Left cardiac atrium (tissue), 4 donors: ENCODE results near the gene ADGRL3. TPM values are rescaled to one million over a fixed set of nuclear protein-coding genes. Genes with fewer than 3 reads are reported as not detected.

Experiments
- ATAC-seq, 2 donors: fragments of 200-7000 bp; cut with Tn5 transposase; one replicate each; pipeline ENCODE4 v1.9.1; 2020; ENCODE audit warnings: mild to moderate bottlenecking in 2 of 2, moderate library complexity in 2 of 2
- DNase-seq: peaks from one replicate; pipeline ENCODE4 v3.0.0-alpha.2; 2020
- intact Hi-C, 2 donors: fragments of 100-400 bp; cut with DNase I; formaldehyde crosslinking; loops; one replicate each; pipeline versions ENCODE4 v1.14.1 to v1.15.1; 2022 to 2023
- total RNA-seq, 2 donors: library from RNA; stranded (reverse); fragmentation: NEBNext Ultra II Directional; extraction: Animal tissue kit (Norgen Biotek cat#: 25700); gene quantifications; one replicate each; pipeline ENCODE4 v1.2.1, GENCODE V29; 2021
- donor health status: DM: no; HTN: yes; CAD: no.
- donor health status: DM: no; HTN: yes; CAD: no; lungs with severe emphysema.
- donor health status: DM: yes; HTN: yes; CAD: no.
- donor health status: Dilated cardiomyopathy.

ADGRL3 gene
- total RNA-seq, 2 donors from 2014 or later = 3.7 to 4.9 TPM

DNA sequence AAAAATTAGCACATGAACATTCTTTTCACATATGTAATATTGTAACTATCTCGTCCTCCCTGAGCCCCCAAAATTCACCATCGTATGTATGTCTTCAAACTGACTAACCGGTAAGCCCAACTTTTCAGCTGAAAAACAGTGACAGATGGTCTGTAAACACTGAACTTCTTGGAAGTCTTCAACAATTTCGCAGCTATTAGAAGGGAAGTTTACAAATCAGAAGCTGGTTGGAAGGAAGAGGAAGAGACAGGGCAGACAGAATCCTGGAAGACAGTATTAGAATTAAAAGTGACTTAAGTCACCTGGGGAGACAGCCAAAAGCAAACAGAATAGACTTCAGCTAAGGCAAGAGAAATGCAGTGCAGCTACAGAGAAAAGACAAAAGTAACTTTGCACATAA lies 858.4 kb downstream of the ADGRL3 start:
- no peak for ATAC-seq
- DNase-seq = no peak
- intact Hi-C loops = no loop called here

DNA sequence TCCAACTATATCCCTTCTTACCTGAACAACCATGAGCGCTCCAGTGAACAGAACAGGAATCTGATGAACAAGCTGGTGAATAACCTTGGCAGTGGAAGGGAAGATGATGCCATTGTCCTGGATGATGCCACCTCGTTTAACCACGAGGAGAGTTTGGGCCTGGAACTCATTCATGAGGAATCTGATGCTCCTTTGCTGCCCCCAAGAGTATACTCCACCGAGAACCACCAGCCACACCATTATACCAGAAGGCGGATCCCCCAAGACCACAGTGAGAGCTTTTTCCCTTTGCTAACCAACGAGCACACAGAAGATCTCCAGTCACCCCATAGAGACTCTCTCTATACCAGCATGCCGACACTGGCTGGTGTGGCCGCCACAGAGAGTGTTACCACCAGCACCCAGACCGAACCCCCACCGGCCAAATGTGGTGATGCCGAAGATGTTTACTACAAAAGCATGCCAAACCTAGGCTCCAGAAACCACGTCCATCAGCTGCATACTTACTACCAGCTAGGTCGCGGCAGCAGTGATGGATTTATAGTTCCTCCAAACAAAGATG lies 870.2 kb downstream of the ADGRL3 start:
- no peak for DNase-seq
- intact Hi-C loops = no loop called here
- ATAC-seq = no peak

DNA sequence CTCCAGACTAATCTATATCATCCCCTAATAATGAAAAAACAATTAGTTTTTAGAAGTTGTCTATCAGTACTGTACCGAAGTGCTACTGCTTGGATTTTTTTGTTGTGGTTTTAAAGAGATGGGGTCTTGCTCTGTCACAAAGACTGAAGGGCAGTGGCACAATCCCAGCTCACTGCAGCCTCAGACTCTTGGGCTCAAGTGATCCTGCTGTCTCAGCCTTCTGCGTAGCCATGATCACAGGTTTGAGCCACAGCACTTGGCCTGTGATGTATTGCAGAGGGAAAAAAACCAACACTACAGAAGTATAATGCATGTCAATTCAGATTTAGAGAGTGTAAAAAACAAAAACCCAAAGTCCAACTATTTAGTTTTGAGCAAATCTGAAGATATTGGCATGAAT lies 875.0 kb downstream of the ADGRL3 start:
- intact Hi-C loops = no loop called here
- no peak for DNase-seq
- ATAC-seq = no peak

DNA sequence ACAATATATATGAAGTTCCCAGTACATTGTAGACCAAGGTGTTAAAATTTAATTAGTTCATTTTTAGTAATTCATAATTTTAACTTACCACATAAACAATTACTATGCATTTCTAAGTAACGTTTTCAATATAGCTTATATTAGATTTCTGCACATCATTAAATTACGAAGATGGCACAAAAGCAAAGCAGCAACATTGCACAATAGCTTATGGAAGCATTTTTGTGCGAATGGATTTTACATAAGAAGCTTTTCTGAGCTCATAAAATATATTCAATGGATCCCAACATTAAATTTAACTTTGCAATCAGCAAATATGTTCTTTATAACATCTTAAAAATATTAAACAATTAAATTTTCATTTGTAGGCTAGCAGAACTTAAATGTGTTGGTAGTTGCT lies 875.4 kb downstream of the ADGRL3 start:
- no peak for ATAC-seq
- DNase-seq = no peak
- intact Hi-C loops = no loop called here

DNA sequence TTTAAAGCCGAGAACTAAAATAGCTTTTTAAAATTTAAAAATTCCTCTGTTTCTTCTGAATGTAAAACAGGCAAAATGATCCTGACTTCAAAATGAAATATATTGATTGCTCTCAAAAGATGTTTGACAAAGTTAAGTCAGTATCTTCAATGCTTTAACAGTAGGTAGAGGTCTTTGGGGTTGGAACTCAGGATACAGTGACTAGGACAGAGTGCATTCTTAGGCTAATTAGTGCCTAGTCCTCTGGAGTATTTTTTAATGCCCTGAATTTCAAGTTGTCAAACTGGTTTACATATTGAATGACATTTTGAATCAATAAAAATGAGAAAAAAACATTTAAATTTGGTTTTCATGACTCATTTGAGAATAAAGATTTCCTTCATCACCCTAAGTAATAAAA lies 877.3 kb downstream of the ADGRL3 start:
- intact Hi-C loops = no loop called here
- no peak for ATAC-seq
- DNase-seq = no peak

DNA sequence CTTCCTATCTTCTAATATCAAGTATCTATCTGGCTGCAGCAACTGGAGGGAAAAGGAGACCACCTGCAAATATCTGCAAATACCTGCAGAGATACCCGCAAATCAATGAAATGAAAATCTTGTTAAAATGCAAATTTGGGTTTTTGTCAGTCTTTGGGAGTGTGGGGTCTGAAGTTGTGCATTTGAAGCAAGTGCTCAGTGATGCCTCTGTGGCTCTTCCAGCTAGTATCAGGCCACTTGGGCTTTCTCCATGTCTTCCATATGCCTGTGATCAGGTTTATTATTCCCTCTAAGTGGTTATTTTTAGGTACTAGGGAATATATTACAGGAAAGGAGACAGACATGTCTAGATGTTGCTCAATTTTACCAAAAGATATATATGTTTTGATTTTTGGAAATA lies 880.3 kb downstream of the ADGRL3 start:
- ATAC-seq (no peak), DNase-seq (no peak)
- intact Hi-C loops = no loop called here

DNA sequence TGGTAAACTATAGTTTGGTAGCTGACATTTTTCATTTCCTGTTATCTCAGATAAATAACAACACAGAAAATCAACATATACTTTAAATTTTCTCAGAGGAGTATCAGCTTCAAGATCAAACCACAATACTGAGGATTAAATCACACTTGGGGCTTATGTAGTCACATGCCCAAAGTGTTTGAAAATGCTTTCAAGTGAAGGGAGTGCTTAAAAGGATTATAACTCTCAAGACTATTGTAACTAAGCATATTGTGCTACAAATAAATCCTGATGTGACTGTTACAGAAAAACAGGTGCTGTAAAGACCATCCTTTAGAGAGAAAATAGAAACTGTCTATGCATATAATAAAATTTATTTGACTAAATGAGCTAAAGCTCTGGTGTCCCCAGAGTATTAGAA lies 887.6 kb downstream of the ADGRL3 start:
- intact Hi-C loops = no loop called here
- ATAC-seq = no peak
- DNase-seq = no peak

DNA sequence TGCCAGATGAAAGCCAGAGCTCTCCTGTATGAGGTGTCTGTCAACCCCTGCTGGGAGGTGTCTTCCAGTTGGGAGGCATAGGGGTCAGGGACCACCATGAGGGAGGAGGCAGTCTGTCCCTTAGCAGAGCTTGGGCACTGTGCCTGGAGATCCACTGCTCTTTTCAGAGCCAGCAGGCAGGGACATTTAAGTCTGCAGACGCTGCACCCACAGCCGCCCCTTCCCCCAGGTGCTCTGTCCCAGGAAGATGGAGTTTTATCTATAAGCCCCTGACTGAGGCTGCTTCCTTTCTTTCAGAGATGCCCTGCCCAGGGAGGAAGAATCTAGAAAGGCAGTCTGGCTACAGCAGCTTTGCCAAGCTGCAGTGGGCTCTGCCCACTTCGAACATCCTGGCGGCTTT lies 893.6 kb downstream of the ADGRL3 start:
- intact Hi-C loops = no loop called here
- ATAC-seq (no peak), DNase-seq (no peak)

DNA sequence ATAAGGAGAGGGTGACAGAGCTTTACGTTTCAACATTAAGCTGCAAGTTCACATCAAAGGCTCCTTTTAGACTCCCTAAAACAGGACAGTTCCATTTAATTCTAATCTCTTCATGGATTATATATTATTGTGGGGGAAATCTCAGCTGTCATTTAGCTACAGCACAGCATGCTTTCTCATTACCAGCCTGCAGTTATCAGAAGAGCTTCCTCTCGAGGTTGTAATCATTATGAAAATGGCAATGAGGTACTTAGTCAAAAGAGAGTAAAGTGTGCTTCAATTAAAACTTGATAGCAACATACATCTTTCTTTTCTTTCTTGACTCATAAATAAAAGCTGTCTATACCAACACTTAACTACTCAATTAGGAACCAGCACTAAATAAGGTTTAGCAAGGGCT lies 896.8 kb downstream of the ADGRL3 start:
- ATAC-seq (no peak), DNase-seq (no peak)
- intact Hi-C loops = no loop called here

DNA sequence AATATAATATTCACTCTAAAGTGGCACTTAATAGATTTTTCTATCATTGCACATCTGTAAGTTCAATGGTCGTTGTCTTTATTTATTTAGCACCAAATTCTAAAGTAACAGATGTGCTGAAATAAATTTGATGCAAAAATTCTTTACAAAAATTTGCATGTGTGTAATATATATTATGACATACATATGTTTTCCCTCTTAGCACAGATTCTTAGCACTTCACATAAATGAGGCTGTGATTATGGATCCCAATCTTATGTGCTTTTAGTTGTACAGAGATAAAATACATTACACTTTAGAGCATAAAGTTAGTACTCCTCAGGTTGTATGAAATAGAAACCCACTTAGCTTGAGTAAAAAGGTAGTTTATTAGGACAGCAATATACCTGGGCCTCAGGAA lies 915.1 kb downstream of the ADGRL3 start:
- ATAC-seq = no peak
- intact Hi-C loops = no loop called here
- no peak for DNase-seq

DNA sequence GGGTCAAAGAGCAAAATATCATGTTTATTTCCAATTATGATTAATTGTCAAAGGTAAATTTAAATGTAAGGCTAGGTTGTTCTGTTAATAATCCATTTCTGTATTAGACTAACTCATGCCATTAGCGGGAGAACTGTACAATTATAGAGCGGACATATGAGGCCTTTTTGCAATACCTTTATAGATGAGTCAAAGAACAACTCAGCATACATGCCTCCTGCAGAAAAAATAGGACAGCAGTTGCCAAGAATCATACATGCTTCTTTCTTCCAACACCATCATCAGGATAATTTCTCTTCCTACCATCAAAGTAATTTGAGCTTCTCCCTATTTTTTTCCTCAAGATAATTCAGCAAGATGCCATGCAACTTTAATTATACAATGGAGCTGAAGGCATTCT lies 917.8 kb downstream of the ADGRL3 start:
- no peak for ATAC-seq
- intact Hi-C loops = no loop called here
- no peak for DNase-seq

DNA sequence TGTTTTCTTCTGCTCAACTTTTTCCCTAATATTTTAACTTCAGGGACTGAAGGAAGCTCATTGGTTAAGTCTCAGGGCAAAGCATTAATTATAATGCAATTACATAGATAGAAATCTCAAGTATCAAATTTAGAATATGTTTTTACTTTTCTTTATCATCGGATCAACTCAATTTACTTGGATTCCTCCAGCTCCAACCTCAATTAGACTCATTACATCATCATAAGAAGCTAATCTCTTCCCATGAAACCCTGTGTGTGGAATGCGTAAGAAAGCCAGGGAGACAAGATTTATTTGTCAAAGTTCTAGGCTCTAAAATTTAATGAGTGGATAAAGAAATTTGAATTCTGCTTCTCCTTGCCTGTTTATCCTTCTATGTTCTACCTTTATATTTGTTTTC lies 918.4 kb downstream of the ADGRL3 start:
- intact Hi-C loops = no loop called here
- no peak for DNase-seq
- no peak for ATAC-seq

DNA sequence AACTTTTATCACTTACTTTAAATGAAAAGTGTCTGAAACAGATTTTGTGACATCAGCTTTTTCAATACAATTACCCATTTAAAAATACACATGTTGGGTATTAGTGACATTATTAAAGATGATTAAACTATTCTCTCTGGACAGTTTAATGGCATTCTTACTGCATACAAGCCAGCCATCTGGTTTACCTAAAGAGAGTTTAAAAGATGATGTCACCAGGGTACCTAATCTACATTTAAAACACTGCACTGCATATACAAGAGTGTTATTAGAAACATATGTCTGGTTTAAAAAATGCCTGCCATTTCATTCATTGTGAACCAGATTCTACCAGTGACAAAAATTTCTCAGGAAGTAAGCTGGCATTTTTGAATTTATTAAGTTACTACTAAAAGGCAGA lies 919.1 kb downstream of the ADGRL3 start:
- intact Hi-C loops = no loop called here
- no peak for DNase-seq
- ATAC-seq = no peak

DNA sequence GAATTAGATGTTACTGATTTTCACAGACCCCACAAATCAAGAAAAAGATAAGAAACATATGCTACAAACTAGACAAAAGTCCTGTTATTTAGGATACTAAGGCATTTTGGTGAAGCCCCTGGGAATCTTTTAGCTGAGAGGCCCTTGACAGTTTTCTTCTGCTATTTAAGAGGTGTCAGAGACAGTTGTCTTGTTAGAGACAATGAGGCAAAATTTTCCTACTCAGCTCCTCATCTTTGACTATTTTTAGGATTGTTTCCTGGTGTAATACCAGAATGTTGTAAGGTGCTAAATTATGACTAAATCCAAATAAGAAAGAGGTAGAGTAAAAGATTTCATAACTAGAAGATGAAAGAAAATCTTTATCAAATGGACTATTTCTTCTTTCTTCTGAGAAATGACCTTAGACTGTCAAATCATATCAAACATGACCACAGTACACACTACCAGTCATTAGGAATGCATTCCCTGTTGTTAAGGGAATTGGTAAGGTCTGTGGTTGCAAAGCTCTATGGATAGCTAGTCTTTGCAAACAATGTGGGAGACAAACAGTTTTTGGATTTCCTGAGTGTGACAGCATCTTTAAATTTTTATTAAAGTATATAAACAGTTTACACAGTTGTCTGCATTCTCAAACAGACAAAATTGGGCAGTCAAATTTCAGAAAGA lies 926.1 kb downstream of the ADGRL3 start:
- ATAC-seq (no peak), DNase-seq (no peak)
- intact Hi-C loops = no loop called here
